CD14-positive monocyte (primary cell): ENCODE measurements around the gene WFDC1. TPM values are rescaled to one million over a fixed set of nuclear protein-coding genes. Genes with fewer than 3 reads are reported as not detected.

Experiments
- DNase-seq, 3 donors: peaks; one replicate each; pipeline ENCODE4 v3.0.0-alpha.2; 2011 to 2022
- H2AFZ ChIP-seq: 2 replicates; pipeline ENCODE4 v1.6.0; 2012; ENCODE audit warnings: mild to moderate bottlenecking, low read depth, low read length, inconsistent platforms; ENCODE audit not compliant: insufficient read depth, poor library complexity, severe bottlenecking
- H3K27ac ChIP-seq, 2 donors: 1 replicate in 1 of 2; 2 replicates in 1 of 2; pipeline ENCODE4 v1.5.1; 2012 to 2013; ENCODE audit warnings: low read length in 2 of 2, control low read depth in 1 of 2, inconsistent platforms in 1 of 2, low read depth in 1 of 2, mild to moderate bottlenecking in 1 of 2
- H3K27me3 ChIP-seq, 2 donors: one replicate each; pipeline versions ENCODE4 v1.6.0 to v1.6.1; 2011 to 2013; ENCODE audit warnings: low read length in 2 of 2; ENCODE audit not compliant: control insufficient read depth in 2 of 2, insufficient read depth in 2 of 2
- H3K36me3 ChIP-seq, 2 donors: replicated peaks in 1 of 2; 1 replicate in 1 of 2; 2 replicates in 1 of 2; pipeline versions ENCODE4 v1.5.1 to v1.6.1; 2012 to 2013; ENCODE audit warnings: low read length in 2 of 2, control low read depth in 1 of 2, inconsistent platforms in 1 of 2, mild to moderate bottlenecking in 1 of 2; ENCODE audit not compliant: insufficient read depth in 2 of 2, control insufficient read depth in 1 of 2
- H3K4me1 ChIP-seq, 2 donors: 1 replicate in 1 of 2; 2 replicates in 1 of 2; pipeline versions ENCODE4 v1.5.1 to v1.6.1; 2012 to 2013; ENCODE audit warnings: low read length in 2 of 2, control low read depth in 1 of 2, inconsistent platforms in 1 of 2, mild to moderate bottlenecking in 1 of 2, moderate library complexity in 1 of 2; ENCODE audit not compliant: insufficient read depth in 2 of 2, control insufficient read depth in 1 of 2
- H3K4me2 ChIP-seq: replicated peaks from 2 replicates; pipeline ENCODE3; 2012; ENCODE audit warnings: low read length, moderate library complexity, mild to moderate bottlenecking; ENCODE audit not compliant: poor library complexity, severe bottlenecking; ENCODE audit errors: extremely low read depth
- H3K4me3 ChIP-seq, 3 experiments: fragments of 200-600 bp in 1 of 3; sonication (generic) in 1 of 3; replicated peaks in 1 of 3; 1 replicate in 2 of 3; 2 replicates in 1 of 3; pipeline ENCODE4 v1.5.1; 2011 to 2013; ENCODE audit warnings: low read length in 3 of 3, mild to moderate bottlenecking in 3 of 3, control low read depth in 2 of 3, low read depth in 2 of 3, inconsistent platforms in 1 of 3, moderate library complexity in 1 of 3
- H3K79me2 ChIP-seq: 2 replicates; pipeline ENCODE4 v1.6.0; 2012; ENCODE audit warnings: mild to moderate bottlenecking, control low read depth, inconsistent platforms, low read length, moderate library complexity; ENCODE audit not compliant: insufficient read depth
- H3K9ac ChIP-seq: 2 replicates; pipeline ENCODE4 v1.6.0; 2017; ENCODE audit warnings: low read length, mild to moderate bottlenecking; ENCODE audit not compliant: insufficient read depth, poor library complexity, severe bottlenecking
- H3K9me3 ChIP-seq, 2 donors: replicated peaks in 1 of 2; 1 replicate in 1 of 2; 2 replicates in 1 of 2; pipeline versions ENCODE4 v1.5.1 to v1.6.1; 2012 to 2013; ENCODE audit warnings: low read length in 2 of 2, control low read depth in 1 of 2; ENCODE audit not compliant: control insufficient read depth in 1 of 2, insufficient read depth in 1 of 2
- H4K20me1 ChIP-seq: 2 replicates; pipeline ENCODE4 v1.6.0; 2012; ENCODE audit warnings: mild to moderate bottlenecking, low read length, control low read depth, moderate library complexity; ENCODE audit not compliant: insufficient read depth
- H3K27ac Mint-ChIP-seq, 7 donors: one replicate each; pipeline ENCODE4 v1.8.0; 2020; ENCODE audit warnings: mild to moderate bottlenecking in 7 of 7, mixed read lengths in 7 of 7, moderate library complexity in 6 of 7, inconsistent platforms in 2 of 7
- H3K27me3 Mint-ChIP-seq, 3 donors: one replicate each; pipeline ENCODE4 v1.8.0; 2021 to 2022; ENCODE audit warnings: low read depth in 3 of 3, mild to moderate bottlenecking in 3 of 3, mixed read lengths in 3 of 3, moderate library complexity in 3 of 3, inconsistent platforms in 1 of 3
- H3K36me3 Mint-ChIP-seq, 2 donors: one replicate each; pipeline ENCODE4 v1.8.0; 2020; ENCODE audit warnings: mixed read lengths in 2 of 2, inconsistent platforms in 1 of 2, mild to moderate bottlenecking in 1 of 2
- H3K4me1 Mint-ChIP-seq: one replicate; pipeline ENCODE4 v1.8.0; 2020; ENCODE audit warnings: mild to moderate bottlenecking, mixed read lengths
- H3K4me3 Mint-ChIP-seq, 2 donors: one replicate each; pipeline ENCODE4 v1.8.0; 2020; ENCODE audit warnings: mild to moderate bottlenecking in 2 of 2, mixed read lengths in 2 of 2, moderate library complexity in 1 of 2
- H3K9me3 Mint-ChIP-seq, 7 donors: one replicate each; pipeline ENCODE4 v1.8.0; 2020 to 2022; ENCODE audit warnings: mixed read lengths in 7 of 7, mild to moderate bottlenecking in 6 of 7, moderate library complexity in 6 of 7, inconsistent platforms in 2 of 7
- WGBS: methylation state at CpG from one replicate; pipeline ENCODE4 v1.1.5; 2013; ENCODE audit warnings: missing lambda C conversion rate; ENCODE audit not compliant: insufficient coverage; 5-methylcytosine and 5-hydroxymethylcytosine counted together
- intact Hi-C, 2 donors: fragments of 100-400 bp; cut with micrococcal nuclease; formaldehyde crosslinking; loops; one replicate each; pipeline versions ENCODE4 v1.15.0 to v1.15.1; 2023
- polyA plus RNA-seq, 3 donors: library from polyadenylated mRNA; depleted of rRNA in 1 of 3; unstranded in 2 of 3; stranded (reverse) in 1 of 3; fragments of 300-500 nt in 2 of 3; fragments of >200 nt in 1 of 3; fragmentation: Illumina TruSeq in 2 of 3; gene quantifications; 1 replicate in 2 of 3; 2 replicates in 1 of 3; pipeline ENCODE4 v1.2.3, GENCODE V29; 2012 to 2021
- TF ChIP-seq, protein P1 (sequence below): fragments of 200-600 bp; IDR thresholded peaks from one replicate; pipeline ENCODE4 v1.8.0; 2022; ENCODE audit warnings: antibody characterized with exemption, mild to moderate bottlenecking

The WFDC1 gene
- polyA plus RNA-seq, 3 donors, result not detected

DNA sequence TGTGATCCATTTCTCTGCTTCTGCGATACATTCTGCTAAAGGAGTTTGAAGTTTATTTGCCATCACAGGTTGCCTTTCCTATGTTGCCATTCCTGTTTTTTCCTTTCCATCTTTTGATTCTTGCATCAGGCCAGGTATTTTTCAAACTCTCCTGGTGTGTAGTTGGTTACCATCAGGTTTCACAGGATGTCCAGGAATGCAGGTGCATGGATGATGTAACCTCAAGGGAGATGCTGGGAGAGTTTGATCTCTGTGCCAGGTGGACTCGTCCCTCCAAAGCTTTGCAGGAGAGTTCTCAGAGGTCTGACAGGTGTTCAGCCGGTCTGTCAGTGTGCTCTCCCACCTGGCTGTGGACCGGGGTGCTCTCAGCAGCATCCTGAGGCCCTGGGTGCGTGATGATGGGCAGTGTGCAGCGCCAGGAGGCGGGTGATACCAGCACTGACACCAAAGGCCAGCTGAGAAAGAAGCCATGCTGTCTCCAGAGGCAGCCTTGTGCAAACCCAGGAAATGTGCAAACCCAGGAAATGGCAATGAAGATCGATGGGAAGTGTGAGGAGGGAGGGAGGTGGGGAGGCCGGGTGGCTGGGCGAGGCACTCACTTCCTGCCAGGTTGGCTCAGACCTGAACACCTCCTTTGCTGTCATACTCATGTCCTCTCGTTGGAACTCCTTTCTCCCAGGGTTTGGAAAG is 75.4 kb downstream of the WFDC1 start:
- Mint-ChIP-seq H3K27me3 (peaks cover 52 to 66% (median 65%) of the 10 kb centered on the region in 3 donors), H3K4me1 (peaks cover 11% of the 10 kb centered on the region), H3K9me3 (peaks cover 0 to 12% (median 3%) of the 10 kb centered on the region in 7 donors), H3K36me3 (peaks cover 0 to 4% of the 10 kb centered on the region in 2 donors), H3K4me3 (peak overlapping the region in 1 of 2 donors; percentile 66), H3K27ac (no peak overlapping the region)
- H3K36me3 ChIP-seq, result no peaks in the 10 kb centered on the region
- H3K27ac ChIP-seq, result no peak overlapping the region
- H4K20me1 ChIP-seq, result no peaks in the 10 kb centered on the region
- peaks cover 0 to 21% of the 10 kb centered on the region in 2 donors for H3K9me3 ChIP-seq
- intact Hi-C loops, result no loop called here
- no peak overlapping the region for H2AFZ ChIP-seq
- DNase-seq, result no peak
- peaks cover 26 to 54% of the 10 kb centered on the region in 2 donors for H3K27me3 ChIP-seq
- WGBS, result 62% methylated on average over 7 of the region's 11 CpGs
- H3K4me1 ChIP-seq, result peaks cover 9 to 15% of the 10 kb centered on the region in 2 donors
- H3K79me2 ChIP-seq, result no peaks in the 10 kb centered on the region
- H3K4me3 ChIP-seq, result no peak overlapping the region
- H3K9ac ChIP-seq, result no peak overlapping the region
- H3K4me2 ChIP-seq, result no peak overlapping the region
- TF ChIP-seq, protein P1, sequence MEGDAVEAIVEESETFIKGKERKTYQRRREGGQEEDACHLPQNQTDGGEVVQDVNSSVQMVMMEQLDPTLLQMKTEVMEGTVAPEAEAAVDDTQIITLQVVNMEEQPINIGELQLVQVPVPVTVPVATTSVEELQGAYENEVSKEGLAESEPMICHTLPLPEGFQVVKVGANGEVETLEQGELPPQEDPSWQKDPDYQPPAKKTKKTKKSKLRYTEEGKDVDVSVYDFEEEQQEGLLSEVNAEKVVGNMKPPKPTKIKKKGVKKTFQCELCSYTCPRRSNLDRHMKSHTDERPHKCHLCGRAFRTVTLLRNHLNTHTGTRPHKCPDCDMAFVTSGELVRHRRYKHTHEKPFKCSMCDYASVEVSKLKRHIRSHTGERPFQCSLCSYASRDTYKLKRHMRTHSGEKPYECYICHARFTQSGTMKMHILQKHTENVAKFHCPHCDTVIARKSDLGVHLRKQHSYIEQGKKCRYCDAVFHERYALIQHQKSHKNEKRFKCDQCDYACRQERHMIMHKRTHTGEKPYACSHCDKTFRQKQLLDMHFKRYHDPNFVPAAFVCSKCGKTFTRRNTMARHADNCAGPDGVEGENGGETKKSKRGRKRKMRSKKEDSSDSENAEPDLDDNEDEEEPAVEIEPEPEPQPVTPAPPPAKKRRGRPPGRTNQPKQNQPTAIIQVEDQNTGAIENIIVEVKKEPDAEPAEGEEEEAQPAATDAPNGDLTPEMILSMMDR, result no peak

DNA sequence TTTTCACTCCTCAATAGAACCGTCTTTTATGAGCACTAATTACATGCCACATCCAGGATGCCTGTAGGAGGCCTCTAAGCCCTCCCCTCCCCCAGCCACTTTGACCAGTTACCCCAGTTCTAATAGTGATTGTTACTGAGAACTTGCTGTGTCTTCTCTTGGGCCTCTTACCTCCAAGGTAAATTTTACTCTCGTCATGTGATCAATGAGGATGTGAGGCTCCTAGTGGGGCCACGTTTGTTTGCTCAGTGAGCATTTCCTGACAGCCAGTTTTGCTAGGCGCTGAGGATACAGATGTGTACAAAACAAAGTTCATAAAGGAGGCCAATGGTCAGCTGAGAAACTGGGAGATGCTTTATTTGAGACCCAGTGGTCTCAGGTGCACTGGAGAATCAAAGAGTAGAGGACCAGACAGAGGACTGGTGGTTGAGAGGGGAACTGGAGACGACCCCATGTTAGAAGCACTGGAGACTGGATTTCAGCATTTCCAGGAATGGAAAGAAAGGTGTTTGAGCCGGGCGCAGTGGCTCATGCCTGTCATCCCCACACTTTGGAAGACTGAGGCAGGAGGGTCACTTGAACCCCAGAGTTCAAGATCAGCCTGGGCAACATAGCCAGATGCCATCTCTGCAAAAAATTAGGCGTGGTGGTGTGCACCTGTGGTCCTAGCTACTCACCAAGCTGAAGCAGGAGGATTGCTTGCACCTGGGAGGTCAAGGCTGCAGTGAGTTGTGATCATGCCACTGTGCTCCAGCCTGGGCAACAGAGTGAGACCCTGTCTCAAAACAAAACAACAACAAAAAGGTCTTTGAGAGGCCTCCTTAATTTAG is 76.3 kb downstream of the WFDC1 start:
- H3K27ac ChIP-seq, result no peak overlapping the region
- H3K27me3 Mint-ChIP-seq, result peaks cover 53 to 63% (median 62%) of the 10 kb centered on the region in 3 donors
- H4K20me1 ChIP-seq, result no peaks in the 10 kb centered on the region
- no peaks in the 10 kb centered on the region for H3K36me3 ChIP-seq
- H3K4me2 ChIP-seq, result no peak overlapping the region
- H3K27ac Mint-ChIP-seq, result peak overlapping the region in 1 of 7 donors; percentile 14
- peaks cover 11% of the 10 kb centered on the region for H3K4me1 Mint-ChIP-seq
- intact Hi-C loops, result no loop called here
- H3K9me3 Mint-ChIP-seq, result peaks cover 0 to 12% (median 3%) of the 10 kb centered on the region in 7 donors
- DNase-seq, result no peak
- H2AFZ ChIP-seq, result no peak overlapping the region
- peaks cover 0 to 4% of the 10 kb centered on the region in 2 donors for H3K36me3 Mint-ChIP-seq
- peaks cover 0 to 21% of the 10 kb centered on the region in 2 donors for H3K9me3 ChIP-seq
- peak overlapping the region in 1 of 2 donors; percentile 66 for H3K4me3 Mint-ChIP-seq
- H3K4me1 ChIP-seq, result peaks cover 9 to 15% of the 10 kb centered on the region in 2 donors
- H3K9ac ChIP-seq, result no peak overlapping the region
- H3K4me3 ChIP-seq, result no peak overlapping the region
- 72% methylated on average over 7 of the region's 8 CpGs for WGBS
- TF ChIP-seq, protein P1, result no peak
- H3K79me2 ChIP-seq, result no peaks in the 10 kb centered on the region
- peaks cover 26 to 53% of the 10 kb centered on the region in 2 donors for H3K27me3 ChIP-seq
